IMR-90 (cell line): ENCODE results near the gene NCAPG2. TPM values are rescaled to one million over a fixed set of nuclear protein-coding genes. Genes with fewer than 3 reads are reported as not detected.

ENCODE experiments used
- ATAC-seq: fragments of 200-7000 bp; cut with Tn5 transposase; 2 replicates; pipeline ENCODE4 v1.9.1; 2020; ENCODE audit warnings: low read depth, mild to moderate bottlenecking, moderate library complexity
- BruUV-seq: library from RNA; stranded (reverse); fragments of 400-500 nt; replicated peaks from 2 replicates; lab custom pipeline; 2021; lab: Mats Ljungman, UMichigan
- CTCF ChIA-PET: fragments of 300-600 bp; formaldehyde crosslinking; extraction: SDS; loops from one replicate; lab custom pipeline; 2021; ENCODE audit warnings: antibody characterized with exemption; lab: Yijun Ruan, JAX
- POLR2A ChIA-PET: fragments of 300-600 bp; sonication (Branson Sonifier 250); formaldehyde crosslinking; loops from one replicate; lab custom pipeline; 2022; ENCODE audit warnings: antibody characterized with exemption; ENCODE audit not compliant: unreplicated experiment; lab: Charles Lee
- DNase-seq: peaks from one replicate; pipeline ENCODE4 v3.0.0; 2013
- H2AFZ ChIP-seq: replicated peaks from 2 replicates; pipeline ENCODE3; 2013; ENCODE audit warnings: low read length, mild to moderate bottlenecking; ENCODE audit not compliant: poor library complexity
- H2AK5ac ChIP-seq: 2 replicates; pipeline ENCODE4 v1.6.1; 2013; ENCODE audit warnings: low read depth, low read length, inconsistent platforms
- H2AK9ac ChIP-seq: replicated peaks from 2 replicates; pipeline ENCODE3; 2013; ENCODE audit warnings: mild to moderate bottlenecking, low read depth, low read length, moderate library complexity; ENCODE audit not compliant: poor library complexity
- H2BK120ac ChIP-seq: 2 replicates; pipeline ENCODE4 v1.6.1; 2013; ENCODE audit warnings: low read depth, low read length, inconsistent platforms
- H2BK15ac ChIP-seq: 3 replicates; pipeline ENCODE4 v1.6.1; 2013; ENCODE audit warnings: low read depth, low read length, inconsistent platforms
- H2BK20ac ChIP-seq: 2 replicates; pipeline ENCODE4 v1.6.1; 2013; ENCODE audit warnings: low read depth, mild to moderate bottlenecking, inconsistent platforms, low read length, moderate library complexity
- H2BK5ac ChIP-seq: 2 replicates; pipeline ENCODE4 v1.6.1; 2013; ENCODE audit warnings: mild to moderate bottlenecking, low read depth, low read length, inconsistent platforms; ENCODE audit not compliant: poor library complexity, severe bottlenecking
- H3K14ac ChIP-seq: replicated peaks from 2 replicates; pipeline ENCODE4 v1.6.1; 2013; ENCODE audit warnings: low read depth, low read length, inconsistent platforms
- H3K18ac ChIP-seq: 2 replicates; pipeline ENCODE4 v1.6.1; 2013; ENCODE audit warnings: low read depth, low read length, control low read depth
- H3K23ac ChIP-seq: 2 replicates; pipeline ENCODE4 v1.6.1; 2013; ENCODE audit warnings: low read depth, low read length, inconsistent platforms
- H3K27ac ChIP-seq: 2 replicates; pipeline ENCODE4 v1.5.1; 2013; ENCODE audit warnings: mild to moderate bottlenecking, control low read depth, low read length; ENCODE audit not compliant: insufficient read depth
- H3K27me3 ChIP-seq: 2 replicates; pipeline ENCODE4 v1.6.1; 2013; ENCODE audit warnings: low read length; ENCODE audit not compliant: control insufficient read depth, insufficient read depth
- H3K36me3 ChIP-seq: 2 replicates; pipeline ENCODE4 v1.6.1; 2013; ENCODE audit warnings: low read length, mixed read lengths; ENCODE audit not compliant: control insufficient read depth, insufficient read depth
- H3K4ac ChIP-seq: 2 replicates; pipeline ENCODE4 v1.6.1; 2013; ENCODE audit warnings: low read depth, low read length, inconsistent platforms
- H3K4me1 ChIP-seq: 2 replicates; pipeline ENCODE4 v1.6.1; 2013; ENCODE audit warnings: low read length, mixed read lengths; ENCODE audit not compliant: control insufficient read depth, insufficient read depth
- H3K4me2 ChIP-seq: 2 replicates; pipeline ENCODE4 v1.6.1; 2013; ENCODE audit warnings: low read depth, mild to moderate bottlenecking, control low read depth, low read length, moderate library complexity
- H3K4me3 ChIP-seq: 2 replicates; pipeline ENCODE4 v1.5.1; 2013; ENCODE audit warnings: low read depth, mild to moderate bottlenecking, control low read depth, low read length, moderate library complexity; ENCODE audit not compliant: insufficient read depth
- H3K56ac ChIP-seq: 2 replicates; pipeline ENCODE4 v1.6.1; 2013; ENCODE audit warnings: low read length, inconsistent platforms; ENCODE audit not compliant: insufficient read depth; ENCODE audit errors: extremely low read depth
- H3K79me1 ChIP-seq, 2 experiments: 2 replicates each; pipeline ENCODE4 v1.6.1; 2013; ENCODE audit warnings: low read length in 2 of 2, inconsistent platforms in 1 of 2, low read depth in 1 of 2
- H3K9ac ChIP-seq: 2 replicates; pipeline ENCODE4 v1.6.1; 2013; ENCODE audit warnings: low read depth, low read length, control low read depth
- H3K9me1 ChIP-seq: 2 replicates; pipeline ENCODE4 v1.6.1; 2013; ENCODE audit warnings: low read length, inconsistent platforms; ENCODE audit not compliant: insufficient read depth
- H3K9me3 ChIP-seq: 2 replicates; pipeline ENCODE4 v1.6.1; 2013; ENCODE audit warnings: low read length; ENCODE audit not compliant: control insufficient read depth, insufficient read depth
- H4K20me1 ChIP-seq: 2 replicates; pipeline ENCODE4 v1.6.1; 2013; ENCODE audit warnings: low read length, inconsistent platforms; ENCODE audit not compliant: insufficient read depth
- H4K5ac ChIP-seq: 2 replicates; pipeline ENCODE4 v1.6.1; 2013; ENCODE audit warnings: mild to moderate bottlenecking, low read depth, low read length, control low read depth
- H4K8ac ChIP-seq, 2 experiments: 2 replicates each; pipeline ENCODE4 v1.6.1; 2013; ENCODE audit warnings: low read depth in 2 of 2, low read length in 2 of 2, control low read depth in 1 of 2, inconsistent platforms in 1 of 2
- H4K91ac ChIP-seq: 2 replicates; pipeline ENCODE4 v1.6.1; 2013; ENCODE audit warnings: low read depth, low read length, inconsistent platforms; ENCODE audit not compliant: insufficient read depth
- BHLHE40 ChIP-seq: fragments of 150-350 bp; IDR thresholded peaks from 2 replicates; pipeline ENCODE4 v1.6.1; 2016; ENCODE audit warnings: mild to moderate bottlenecking, low read depth, low read length
- CEBPB ChIP-seq: IDR thresholded peaks from 2 replicates; pipeline ENCODE4 v1.6.1; 2012; ENCODE audit warnings: low read depth, low read length, improper control_type of control experiment
- CHD1 ChIP-seq: IDR thresholded peaks from 2 replicates; pipeline ENCODE4 v1.6.1; 2012; ENCODE audit warnings: low read depth, low read length, improper control_type of control experiment
- FOS ChIP-seq: fragments of 150-350 bp; IDR thresholded peaks from 2 replicates; pipeline ENCODE4 v1.6.1; 2016; ENCODE audit warnings: low read depth, low read length
- MAFK ChIP-seq: IDR thresholded peaks from 2 replicates; pipeline ENCODE4 v1.6.1; 2012; ENCODE audit warnings: low read depth, low read length, improper control_type of control experiment
- MXI1 ChIP-seq: IDR thresholded peaks from 2 replicates; pipeline ENCODE4 v1.6.1; 2012; ENCODE audit warnings: low read depth, mild to moderate bottlenecking, low read length, moderate library complexity, borderline replicate concordance
- NFE2L2 ChIP-seq: fragments of 150-350 bp; IDR thresholded peaks from 2 replicates; pipeline ENCODE4 v1.6.1; 2016; ENCODE audit warnings: low read depth, mild to moderate bottlenecking, low read length
- POLR2A ChIP-seq: IDR thresholded peaks from 2 replicates; pipeline ENCODE4 v1.6.1; 2012; ENCODE audit warnings: mild to moderate bottlenecking, low read depth, low read length
- RAD21 ChIP-seq: IDR thresholded peaks from 2 replicates; pipeline ENCODE4 v1.6.1; 2012; ENCODE audit warnings: low read length, improper control_type of control experiment
- RCOR1 ChIP-seq: IDR thresholded peaks from 2 replicates; pipeline ENCODE4 v1.6.1; 2012; ENCODE audit warnings: mild to moderate bottlenecking, low read length, improper control_type of control experiment; ENCODE audit not compliant: insufficient replicate concordance
- SMC3 ChIP-seq: fragments of 150-350 bp; IDR thresholded peaks from 2 replicates; pipeline ENCODE4 v1.6.1; 2016; ENCODE audit warnings: low read depth, mild to moderate bottlenecking, antibody characterized with exemption, low read length, moderate library complexity
- WGBS, 2 experiments: methylation state at CpG; one replicate each; pipeline versions ENCODE4 v1.1.5 to v1.1.7; 2013; ENCODE audit warnings: missing lambda C conversion rate in 2 of 2; ENCODE audit not compliant: insufficient read length in 1 of 2; ENCODE audit errors: extremely low coverage in 2 of 2; 5-methylcytosine and 5-hydroxymethylcytosine counted together
- dilution Hi-C: fragments of 300-500 bp; cut with HindIII; formaldehyde crosslinking; loops from one replicate; pipeline ENCODE4 v1.14.3; 2018; ENCODE audit warnings: low sequenced_read_pairs; ENCODE audit not compliant: unreplicated experiment
- in situ Hi-C: fragments of 300-500 bp; cut with MboI; formaldehyde crosslinking; loops from 3 replicates; pipeline ENCODE4 v1.14.3; 2019; ENCODE audit warnings: low sequenced_read_pairs, inconsistent platforms, mixed read lengths
- intact Hi-C: fragments of 100-400 bp; cut with micrococcal nuclease; formaldehyde crosslinking; loops from 2 replicates; pipeline ENCODE4 v1.10.0; 2022
- polyA plus RNA-seq, 3 experiments: library from polyadenylated mRNA; depleted of rRNA; stranded (reverse); fragments of >200 nt; gene quantifications; 2 replicates each; pipeline ENCODE4 v1.2.3, GENCODE V29; 2012; ENCODE audit warnings: low replicate concordance in 1 of 3
- total RNA-seq: library from RNA; depleted of rRNA; stranded (reverse); fragments of >200 nt; gene quantifications from 2 replicates; pipeline ENCODE4 v1.2.3, GENCODE V29; 2012
- TF ChIP-seq, protein P1 (sequence below): conservative IDR thresholded peaks from 2 replicates; pipeline ENCODE4 v1.5.1; 2012; ENCODE audit warnings: mild to moderate bottlenecking, low read depth, low read length, improper control_type of control experiment
- TF ChIP-seq, protein P2 (sequence below): fragments of 150-350 bp; IDR thresholded peaks from 2 replicates; pipeline ENCODE4 v1.6.1; 2016; ENCODE audit warnings: low read depth, mild to moderate bottlenecking, low read length, moderate library complexity, borderline replicate concordance

The NCAPG2 gene
- total and polyA plus RNA-seq, 2 of the 4 experiments (the other 2 are of a cell fraction): 25.6 to 25.8 TPM

DNA sequence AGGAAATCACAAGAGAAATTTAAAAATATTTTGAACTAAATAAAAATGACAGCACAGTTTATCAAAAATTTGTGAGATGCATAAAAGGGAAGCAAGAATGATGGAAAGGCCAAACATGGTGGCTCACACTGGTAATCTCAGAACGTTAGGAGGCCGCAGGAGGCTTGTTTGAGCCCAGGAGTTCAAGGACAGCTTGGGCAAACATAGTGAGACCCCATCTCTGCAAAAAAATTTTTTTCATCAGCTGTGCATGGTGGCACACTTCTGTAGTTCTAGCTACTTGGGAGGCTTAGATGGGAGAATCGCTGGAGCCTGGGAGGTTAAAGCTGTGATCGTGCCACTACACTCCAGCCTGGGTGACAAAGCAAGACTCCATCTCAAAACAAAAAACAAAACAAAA lies 62.5 kb downstream of the NCAPG2 start:
- ChIA-PET CTCF (no interaction called here), POLR2A (no interaction called here)
- Histone ChIP-seq H4K5ac (no peak overlapping the region), H3K4me3 (no peak overlapping the region), H3K4me1 (no peaks in the 10 kb centered on the region), H4K91ac (no peak overlapping the region), H3K4me2 (no peak overlapping the region), H3K18ac (no peak overlapping the region), H3K9me3 (no peaks in the 10 kb centered on the region), H3K9me1 (peaks cover 4% of the 10 kb centered on the region; the same call in 1 of the 2 replicates), H2AK9ac (no peak overlapping the region), H3K4ac (no peak overlapping the region), H4K8ac (no peak overlapping the region), H3K56ac (no peak overlapping the region), H2BK120ac (no peak overlapping the region), H3K14ac (no peak overlapping the region), H2AFZ (no peak overlapping the region), H2BK15ac (no peak overlapping the region), H2AK5ac (no peak overlapping the region), H3K9ac (no peak overlapping the region), H4K20me1 (no peaks in the 10 kb centered on the region), H2BK5ac (no peak overlapping the region), H3K27ac (no peak overlapping the region), H3K36me3 (peaks cover 9% of the 10 kb centered on the region; the same call in 1 of the 2 replicates), H3K23ac (no peak overlapping the region), H3K79me1 (peaks cover 26 to 31% of the 10 kb centered on the region in 2 experiments), H3K27me3 (no peaks in the 10 kb centered on the region), H2BK20ac (no peak overlapping the region)
- ATAC-seq (no peak), DNase-seq (no peak)
- dilution Hi-C loops (no loop called here), in situ Hi-C loops (no loop called here), intact Hi-C loops (no loop called here)
- TF ChIP-seq CEBPB (no peak), RAD21 (no peak), MXI1 (no peak), NFE2L2 (no peak), CHD1 (no peak), BHLHE40 (no peak), POLR2A (no peak), MAFK (no peak), RCOR1 (no peak), SMC3 (no peak), FOS (no peak)
- TF ChIP-seq, protein P1, sequence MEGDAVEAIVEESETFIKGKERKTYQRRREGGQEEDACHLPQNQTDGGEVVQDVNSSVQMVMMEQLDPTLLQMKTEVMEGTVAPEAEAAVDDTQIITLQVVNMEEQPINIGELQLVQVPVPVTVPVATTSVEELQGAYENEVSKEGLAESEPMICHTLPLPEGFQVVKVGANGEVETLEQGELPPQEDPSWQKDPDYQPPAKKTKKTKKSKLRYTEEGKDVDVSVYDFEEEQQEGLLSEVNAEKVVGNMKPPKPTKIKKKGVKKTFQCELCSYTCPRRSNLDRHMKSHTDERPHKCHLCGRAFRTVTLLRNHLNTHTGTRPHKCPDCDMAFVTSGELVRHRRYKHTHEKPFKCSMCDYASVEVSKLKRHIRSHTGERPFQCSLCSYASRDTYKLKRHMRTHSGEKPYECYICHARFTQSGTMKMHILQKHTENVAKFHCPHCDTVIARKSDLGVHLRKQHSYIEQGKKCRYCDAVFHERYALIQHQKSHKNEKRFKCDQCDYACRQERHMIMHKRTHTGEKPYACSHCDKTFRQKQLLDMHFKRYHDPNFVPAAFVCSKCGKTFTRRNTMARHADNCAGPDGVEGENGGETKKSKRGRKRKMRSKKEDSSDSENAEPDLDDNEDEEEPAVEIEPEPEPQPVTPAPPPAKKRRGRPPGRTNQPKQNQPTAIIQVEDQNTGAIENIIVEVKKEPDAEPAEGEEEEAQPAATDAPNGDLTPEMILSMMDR: no peak
- TF ChIP-seq, protein P2, sequence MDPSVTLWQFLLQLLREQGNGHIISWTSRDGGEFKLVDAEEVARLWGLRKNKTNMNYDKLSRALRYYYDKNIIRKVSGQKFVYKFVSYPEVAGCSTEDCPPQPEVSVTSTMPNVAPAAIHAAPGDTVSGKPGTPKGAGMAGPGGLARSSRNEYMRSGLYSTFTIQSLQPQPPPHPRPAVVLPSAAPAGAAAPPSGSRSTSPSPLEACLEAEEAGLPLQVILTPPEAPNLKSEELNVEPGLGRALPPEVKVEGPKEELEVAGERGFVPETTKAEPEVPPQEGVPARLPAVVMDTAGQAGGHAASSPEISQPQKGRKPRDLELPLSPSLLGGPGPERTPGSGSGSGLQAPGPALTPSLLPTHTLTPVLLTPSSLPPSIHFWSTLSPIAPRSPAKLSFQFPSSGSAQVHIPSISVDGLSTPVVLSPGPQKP: no peak
- BruUV-seq: no TSS peak
- WGBS, 2 experiments: no CpG with 5 or more reads among the region's 4 CpGs
